Astrocyte of the hippocampus (primary cell): ENCODE data around the gene CNIH2.
"Not testable (repeated sequence)": the region's sequence is repeated elsewhere in the genome, so short reads cannot be mapped to it uniquely, and the experiment has no call there.

ENCODE experiments used
- DNase-seq: peaks from one replicate; pipeline ENCODE4 v3.0.0; 2011; ENCODE audit warnings: low read depth, low spot score

Gene CNIH2

DNA sequence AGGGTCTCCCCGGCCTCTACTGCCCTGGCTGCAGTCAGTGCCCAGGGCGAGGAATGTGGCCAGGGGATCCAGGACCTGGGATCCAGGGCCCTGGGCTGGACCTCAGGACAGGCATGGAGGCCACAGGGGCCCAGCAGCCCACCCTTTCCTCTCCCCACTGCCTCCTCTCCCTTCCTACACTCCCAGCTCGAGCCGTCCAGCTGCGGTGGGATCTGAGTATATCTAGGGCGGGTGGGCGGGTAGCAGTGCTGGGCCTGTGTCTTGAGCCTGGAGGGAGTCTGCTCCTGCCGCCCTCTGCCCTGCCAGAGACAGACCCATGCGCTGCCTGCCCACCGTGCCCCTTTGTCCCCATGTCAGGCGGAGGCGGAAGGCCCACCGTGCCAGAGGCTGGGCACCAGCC lies 1.4 kb upstream of the CNIH2 start:
- not testable (repeated sequence) for DNase-seq

DNA sequence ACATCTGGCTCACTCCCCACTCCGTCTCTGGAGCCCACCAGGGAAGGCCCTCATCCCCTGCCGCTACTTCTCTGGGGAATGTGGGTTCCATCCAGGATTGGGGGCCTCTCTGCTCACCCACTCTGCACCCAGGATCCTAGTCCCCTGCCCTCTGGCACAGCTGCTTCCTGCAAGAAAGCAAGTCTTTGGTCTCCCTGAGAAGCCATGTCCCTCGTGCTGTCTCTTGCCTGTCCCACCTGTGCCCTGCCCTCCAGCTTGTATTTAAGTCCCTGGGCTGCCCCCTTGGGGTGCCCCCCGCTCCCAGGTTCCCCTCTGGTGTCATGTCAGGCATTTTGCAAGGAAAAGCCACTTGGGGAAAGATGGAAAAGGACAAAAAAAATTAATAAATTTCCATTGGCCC lies 911 bp upstream of the CNIH2 start:
- not testable (repeated sequence) for DNase-seq

DNA sequence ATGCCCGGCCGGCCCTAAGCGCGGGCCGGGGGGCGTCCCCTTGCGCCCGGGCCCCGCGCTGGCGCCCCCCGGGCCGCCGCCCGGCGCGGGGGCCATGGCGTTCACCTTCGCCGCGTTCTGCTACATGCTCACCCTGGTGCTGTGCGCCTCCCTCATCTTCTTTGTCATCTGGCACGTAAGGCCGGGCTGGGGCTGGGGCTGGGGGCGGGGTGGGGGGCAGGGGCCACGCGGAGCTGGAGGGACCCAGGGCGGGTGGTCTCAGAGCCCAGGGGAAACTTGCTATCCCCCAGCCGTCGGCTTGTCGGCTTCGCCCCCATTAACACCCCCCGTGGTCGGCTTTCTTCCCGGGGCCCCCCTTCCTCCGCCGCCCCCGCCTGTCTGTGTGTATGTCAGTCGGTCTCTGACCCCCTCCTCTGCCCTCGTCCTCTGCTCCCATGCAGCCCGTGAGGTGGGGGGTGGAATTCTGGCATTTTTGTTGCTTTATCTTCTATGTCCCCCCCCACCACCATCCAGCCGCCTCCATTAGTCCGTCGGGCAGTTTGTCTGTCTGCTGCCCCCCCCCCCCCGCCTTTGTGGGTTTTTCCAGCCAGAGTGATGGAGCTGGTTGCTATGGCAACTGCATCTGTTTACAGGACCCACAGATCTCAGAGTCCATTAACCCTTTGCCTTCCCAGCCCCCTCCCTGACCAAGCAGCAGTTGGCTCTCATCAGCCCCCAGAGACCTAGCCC lies 552 bp downstream of the CNIH2 start:
- peak; percentile 57 for DNase-seq

DNA sequence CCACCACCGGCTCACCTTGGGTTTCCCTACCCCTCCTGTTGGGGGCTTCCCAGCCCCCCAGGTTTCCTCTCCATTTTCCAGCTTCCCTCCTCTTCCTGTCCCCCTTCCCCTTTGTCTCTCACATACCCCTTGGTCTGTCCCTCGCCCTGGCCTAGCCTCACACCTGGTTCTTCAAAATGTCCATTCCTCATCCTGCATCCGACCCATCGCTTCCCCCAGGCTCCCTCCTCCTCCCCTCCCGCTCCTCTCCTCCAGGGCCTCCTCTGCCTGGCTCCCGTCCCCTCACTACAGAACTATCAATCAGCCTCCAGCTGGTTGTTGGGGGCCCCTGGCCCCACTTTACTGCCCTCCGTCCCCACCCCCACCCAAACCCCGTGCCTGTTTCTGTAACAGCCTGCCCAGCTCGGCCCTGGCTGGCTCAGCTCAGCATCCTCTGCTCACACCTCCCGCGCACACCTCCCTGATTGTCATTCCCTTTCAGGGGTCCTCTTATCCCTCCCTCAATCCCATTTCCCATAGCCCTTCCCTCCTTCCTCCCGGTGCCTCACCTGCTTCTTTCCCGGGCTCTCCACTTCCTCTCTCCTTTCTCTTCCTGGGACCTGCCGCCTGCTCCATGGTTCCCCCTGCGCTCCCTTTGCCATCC lies 1.2 kb downstream of the CNIH2 start:
- no peak for DNase-seq

DNA sequence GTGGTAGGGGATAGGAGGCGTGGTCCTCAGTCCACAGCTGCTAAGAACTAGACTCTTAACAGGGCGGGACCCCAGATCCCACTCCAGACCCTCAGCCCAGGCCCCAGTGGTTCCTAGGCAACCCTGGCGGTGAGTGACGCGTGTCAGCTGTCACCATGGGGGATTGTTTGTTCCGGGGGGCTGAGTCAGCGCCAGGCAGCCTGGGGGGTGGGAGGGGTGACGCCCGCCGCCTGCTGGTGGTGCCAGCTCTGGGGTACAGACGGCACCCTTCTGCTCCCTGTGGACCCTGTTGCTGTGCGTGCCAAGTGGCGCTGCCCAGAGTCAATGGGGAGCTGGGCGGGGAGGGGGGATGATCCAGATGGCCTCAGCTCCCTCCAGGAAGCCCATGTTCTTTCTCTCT lies 2.5 kb downstream of the CNIH2 start:
- peak; percentile 46 for DNase-seq

DNA sequence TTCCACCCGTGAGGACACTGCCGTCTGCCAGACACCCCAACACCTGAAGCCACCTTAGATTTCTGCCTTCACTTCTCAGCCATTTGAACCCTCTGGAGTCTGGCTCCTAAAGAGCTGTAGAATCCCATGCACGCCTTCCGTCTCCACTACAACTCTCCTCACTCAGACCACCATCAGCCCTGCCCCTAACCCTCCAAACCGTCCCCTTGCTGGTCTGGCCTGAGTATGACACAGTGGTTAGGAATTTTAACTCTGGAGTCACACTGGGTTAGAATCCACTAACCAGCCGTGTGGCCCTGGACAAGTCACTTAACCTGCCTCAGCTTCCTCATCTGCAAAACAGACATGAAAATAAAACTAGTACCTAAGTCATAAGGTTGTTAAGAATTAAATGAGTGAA lies 3.0 kb downstream of the CNIH2 start:
- DNase-seq = no peak

DNA sequence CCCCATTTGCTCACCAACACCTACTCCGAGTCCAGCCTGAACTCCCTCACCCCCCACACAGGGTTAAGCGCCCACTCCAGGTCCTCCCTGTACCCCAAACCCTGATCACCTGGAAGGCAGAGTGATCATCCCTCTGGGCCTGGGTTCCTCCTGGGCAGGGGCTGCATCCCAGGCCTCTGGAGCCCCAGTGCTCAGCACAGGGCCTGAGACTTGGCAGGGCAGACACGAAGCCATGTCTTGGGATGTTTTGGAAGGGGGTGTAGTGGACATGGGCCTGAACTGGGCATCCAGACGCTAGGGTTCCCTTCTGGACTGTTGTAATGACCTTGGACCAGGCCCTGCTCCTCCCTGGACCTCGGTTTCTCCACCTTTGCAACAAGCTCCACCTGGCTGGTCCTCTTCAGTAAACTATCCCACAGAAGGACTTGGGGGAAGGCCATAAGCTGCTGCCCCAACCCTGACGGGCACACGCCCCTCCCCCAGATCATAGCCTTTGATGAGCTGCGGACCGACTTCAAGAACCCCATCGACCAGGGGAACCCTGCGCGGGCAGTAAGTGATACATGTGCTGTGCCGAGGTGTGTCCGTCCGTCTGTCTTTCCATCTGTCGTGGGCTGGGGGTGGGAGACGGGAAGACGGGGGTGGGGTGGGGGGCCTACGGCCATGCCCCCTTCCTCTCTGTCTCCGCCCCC lies 3.9 kb downstream of the CNIH2 start:
- no peak for DNase-seq

DNA sequence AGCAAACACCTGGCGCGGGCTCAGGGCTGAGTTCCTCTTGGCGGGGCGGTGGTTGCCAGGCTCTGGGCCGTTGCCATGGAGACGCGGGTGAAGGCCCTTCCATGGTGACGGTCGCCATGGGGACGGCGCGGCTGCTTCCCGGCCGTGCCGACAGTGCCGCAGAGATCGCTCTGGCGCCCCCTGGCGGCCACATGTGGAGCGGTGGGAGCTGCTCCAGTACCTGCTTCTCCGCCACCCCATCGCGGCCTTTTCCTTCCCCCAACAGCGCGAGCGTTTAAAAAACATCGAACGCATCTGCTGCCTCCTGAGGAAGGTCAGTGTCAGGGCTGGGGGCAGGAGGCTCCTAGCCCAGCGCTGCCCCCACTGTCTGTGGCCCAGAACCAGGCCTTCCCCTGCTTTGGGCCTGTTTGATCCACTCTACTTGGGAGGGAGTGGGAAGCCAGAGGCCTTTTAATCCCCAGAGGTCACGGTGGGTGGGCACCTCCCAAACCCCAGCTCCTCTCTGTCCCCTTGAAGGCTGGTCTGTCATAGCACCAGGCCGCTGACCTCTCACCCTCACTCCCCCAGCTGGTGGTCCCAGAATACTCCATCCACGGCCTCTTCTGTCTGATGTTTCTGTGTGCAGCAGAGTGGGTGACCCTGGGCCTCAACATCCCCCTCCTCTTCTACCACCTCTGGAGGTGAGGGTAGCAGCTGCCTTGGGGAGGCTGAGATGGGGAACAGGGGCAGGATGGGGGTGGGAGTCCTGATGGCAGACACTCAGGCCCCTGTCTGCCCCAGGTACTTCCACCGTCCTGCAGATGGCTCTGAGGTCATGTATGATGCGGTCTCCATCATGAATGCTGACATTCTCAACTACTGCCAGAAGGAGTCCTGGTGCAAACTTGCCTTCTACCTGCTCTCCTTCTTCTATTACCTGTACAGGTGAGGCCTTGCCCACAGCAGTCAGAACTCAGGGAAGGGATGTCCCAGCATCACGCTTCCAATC lies 4.8 kb downstream of the CNIH2 start:
- DNase-seq = peak; percentile 99

DNA sequence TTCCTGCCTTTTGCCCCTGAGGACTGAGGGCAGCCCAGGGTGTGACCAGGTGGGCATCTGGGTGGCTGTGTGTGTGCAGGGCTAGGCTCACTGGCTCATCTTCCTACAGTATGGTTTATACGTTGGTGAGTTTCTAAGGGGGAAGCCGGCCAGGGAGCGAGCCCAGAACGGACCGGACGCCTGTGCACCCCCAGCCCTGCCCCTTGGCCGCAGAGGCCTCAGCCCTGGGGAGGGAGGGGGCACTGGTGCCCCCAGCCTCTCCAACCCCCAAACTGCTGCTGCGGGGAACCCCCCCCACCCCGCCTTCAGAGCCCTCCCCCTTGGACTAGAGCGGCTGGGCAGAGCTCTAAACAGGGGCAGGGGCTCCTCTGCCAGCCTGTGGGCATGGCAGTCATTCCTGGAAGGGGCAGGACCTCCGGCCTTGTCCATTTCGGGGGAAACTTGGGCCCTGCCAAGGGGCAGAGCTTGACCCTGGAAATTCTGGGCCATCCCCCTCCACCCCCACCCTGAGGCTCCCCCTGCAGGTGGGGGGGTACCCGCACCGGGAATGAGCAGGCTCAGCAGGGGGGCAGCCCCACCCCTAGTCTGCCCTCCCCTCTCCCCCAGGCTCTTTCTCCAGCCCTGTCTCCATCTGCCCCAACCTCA lies 5.6 kb downstream of the CNIH2 start:
- DNase-seq = no peak

DNA sequence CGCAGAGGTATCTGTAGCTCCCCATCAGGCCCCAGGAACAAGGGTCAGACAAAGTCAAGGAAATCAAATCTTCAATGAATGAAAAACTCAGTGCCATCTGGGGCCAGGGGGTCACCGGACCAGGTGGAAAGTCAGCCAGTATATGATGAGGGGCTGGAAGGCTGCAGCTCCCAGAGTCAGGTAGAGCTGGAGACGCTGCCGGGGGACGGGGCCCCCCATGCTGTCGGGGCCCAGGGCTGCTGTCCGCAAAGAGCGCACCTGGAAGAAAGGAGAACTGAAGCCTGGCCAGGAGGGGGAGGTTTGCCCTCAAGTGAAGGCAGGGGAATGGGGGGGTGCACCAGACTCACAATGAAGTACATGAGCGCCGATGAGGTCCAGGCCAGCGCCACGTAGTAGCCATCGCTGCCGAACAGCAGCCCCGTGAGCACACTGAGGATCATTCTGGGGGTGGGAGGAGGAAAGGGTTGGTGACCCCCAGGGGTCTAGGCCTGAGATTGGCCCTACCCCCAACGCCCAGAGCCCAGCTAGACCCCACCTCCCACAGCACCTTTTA lies 6.6 kb downstream of the CNIH2 start:
- DNase-seq = no peak

DNA sequence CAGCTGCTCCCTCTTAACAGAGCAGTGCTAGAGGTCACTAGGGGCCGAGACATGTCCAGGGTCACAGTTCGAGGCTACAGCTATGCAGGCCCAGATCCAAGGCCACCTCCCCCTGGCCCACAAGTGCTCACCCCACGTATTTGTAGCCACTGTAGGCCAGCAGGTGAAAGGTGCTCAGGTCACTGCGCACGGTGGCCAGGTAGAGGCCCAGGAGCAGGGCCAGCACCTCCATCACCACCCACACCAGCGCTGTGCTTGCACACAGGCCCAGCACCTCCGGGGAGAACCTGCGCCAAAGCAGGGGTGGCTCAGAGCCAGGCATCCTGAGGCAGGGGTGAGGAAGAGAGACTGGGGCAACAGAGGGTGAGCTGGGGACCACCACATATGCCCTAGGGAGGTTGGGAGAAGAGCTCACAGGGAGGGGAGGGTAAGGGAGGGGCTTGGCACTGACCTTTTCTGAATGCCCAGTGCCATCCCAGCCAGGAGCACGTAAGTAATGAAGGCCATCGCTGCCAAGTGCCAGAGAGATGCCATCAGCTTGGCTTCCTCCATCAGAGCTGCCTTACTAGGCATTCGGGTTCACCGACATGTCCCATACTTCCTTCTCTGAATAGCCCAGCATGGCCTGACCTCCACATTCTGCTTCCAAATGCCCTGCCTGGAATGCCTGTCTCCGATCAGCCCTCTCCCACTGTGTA lies 7.4 kb downstream of the CNIH2 start:
- no peak for DNase-seq

DNA sequence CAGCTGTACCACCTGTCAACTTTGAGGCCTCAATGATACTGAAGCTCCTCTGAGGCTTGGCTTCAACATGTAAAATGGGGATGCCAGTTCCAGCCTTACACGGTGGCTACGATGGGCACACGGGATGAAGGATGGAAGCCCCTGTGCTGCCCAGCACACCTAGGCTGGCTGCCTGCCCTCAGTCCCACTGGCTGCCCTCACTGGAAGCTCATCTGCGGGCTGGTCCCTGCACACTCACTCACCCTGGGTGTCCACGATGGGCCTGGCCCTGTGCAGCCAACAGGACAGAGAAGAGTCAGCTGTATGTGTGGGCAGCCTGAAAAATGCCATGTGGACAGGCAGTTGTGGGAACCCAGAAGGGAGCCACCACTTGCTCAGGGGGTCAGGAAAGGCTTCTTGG lies 8.7 kb downstream of the CNIH2 start:
- no peak for DNase-seq

DNA sequence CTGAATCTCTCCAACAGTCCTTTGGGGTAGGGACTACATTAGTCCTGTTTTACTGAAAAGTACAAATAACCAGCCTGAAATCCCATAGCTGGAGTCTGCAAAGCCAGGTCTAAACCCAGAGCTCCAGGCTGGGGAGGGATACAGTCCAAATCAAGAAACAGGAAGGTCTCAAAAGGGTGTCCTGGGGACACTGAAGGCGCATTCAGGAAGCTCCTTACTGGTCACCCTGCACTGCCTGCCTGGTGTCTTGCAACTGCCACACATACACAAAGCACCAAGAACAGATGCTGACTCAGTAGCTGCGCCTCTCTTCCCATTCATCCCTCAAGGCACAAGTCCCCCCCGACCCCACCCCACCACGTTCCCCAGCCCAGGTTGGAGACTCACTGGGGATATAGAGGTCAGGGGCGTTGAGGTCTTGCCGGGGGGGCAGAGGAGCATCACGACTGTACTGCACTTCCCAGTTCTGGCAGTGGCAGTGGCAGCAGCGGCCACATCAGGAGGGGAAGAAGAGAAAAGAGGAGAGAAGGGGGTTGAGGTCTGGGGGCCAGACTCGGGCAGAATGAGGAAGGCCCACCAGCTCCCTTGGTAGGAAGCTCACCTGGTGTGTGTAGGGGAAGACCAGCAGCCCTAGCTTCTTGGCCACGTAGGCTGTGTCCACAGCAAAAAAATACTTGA lies 9.4 kb downstream of the CNIH2 start:
- DNase-seq = no peak

DNA sequence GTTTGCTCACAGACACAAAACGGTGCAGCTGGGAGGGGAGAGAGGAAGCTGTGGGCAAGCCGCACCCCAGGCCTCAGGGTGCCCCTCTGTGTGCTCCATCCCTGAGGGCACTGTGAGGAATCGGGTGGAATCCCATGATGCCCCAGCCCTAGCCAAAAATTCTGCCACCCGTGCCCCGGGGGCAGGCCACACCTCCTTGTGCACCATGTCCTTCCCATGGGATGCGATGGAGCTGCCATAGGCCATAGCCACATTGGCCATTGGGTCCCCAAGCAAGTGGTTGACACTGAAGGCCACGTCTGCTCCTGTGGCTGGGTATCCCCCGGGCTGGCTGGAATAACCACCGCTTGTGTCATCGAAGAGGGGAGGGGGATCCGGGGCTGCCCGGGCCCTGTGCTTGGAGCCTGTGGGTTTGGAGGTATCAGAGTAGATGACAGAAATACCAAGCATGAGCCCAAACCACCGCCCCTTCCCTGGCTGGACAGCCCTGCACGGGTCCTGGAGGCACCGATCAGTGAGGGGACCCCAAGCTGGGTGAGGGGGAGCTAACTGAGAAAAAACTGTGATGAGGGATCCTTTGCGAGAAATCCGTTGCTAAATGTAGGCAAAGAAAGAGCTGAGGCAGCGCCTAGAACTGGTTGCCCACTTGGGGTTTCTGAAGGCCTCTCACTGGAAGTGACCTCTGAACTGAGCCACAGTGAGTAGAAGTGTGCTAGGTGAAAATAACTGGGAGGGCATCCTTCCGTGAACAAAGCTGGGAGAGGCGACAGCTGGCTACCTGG lies 10.1 kb downstream of the CNIH2 start:
- DNase-seq = peak; percentile 37

DNA sequence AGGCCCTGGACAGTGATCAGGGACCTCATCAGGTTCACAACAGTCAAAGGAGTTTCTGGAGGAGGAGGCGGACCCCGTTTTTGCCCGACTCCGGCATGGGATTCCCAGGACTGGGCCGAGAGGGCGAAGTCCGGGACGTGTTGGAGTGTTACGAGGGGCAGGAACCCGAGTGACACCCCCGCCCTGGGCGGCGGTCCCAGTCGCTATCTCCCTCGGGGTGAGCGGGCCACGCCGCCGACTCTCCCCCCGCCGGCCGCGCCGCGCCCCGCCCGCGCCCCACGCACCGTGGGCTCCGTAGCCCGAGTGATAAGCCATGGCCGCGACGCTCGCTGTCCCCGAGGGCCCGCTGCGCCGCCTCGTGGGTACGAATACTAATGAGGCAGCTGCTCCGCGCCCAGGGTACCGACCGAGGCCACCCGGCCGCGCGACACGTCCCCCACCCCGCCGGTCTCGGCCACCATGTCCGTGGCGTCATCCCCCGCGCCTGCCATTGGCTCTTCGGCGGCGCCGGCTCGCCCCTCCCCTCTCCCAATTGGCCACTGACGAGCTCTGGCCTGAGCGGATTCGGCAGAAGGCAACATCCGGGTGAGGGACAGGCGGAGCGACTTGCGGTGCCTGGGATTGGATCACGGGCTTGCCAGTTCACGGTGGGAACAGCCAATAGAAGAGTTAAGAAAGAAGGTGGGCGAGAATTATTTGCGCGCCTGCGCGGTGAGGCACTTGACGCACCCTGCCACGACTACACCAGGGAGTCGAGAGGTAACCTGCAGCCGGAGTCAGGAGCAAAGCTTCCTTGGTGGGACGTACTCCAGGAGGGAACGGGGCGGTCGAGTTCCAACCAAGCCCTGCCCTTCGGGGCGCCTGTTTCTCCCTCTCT lies 10.9 kb downstream of the CNIH2 start, which contains the start of gene YIF1A:
Gene YIF1A, minus strand, starts transcription at position 473 of the 877 bp plus-strand sequence. Its CDS starts 158 bp downstream, at position 315.
- DNase-seq = peak; percentile 100

DNA sequence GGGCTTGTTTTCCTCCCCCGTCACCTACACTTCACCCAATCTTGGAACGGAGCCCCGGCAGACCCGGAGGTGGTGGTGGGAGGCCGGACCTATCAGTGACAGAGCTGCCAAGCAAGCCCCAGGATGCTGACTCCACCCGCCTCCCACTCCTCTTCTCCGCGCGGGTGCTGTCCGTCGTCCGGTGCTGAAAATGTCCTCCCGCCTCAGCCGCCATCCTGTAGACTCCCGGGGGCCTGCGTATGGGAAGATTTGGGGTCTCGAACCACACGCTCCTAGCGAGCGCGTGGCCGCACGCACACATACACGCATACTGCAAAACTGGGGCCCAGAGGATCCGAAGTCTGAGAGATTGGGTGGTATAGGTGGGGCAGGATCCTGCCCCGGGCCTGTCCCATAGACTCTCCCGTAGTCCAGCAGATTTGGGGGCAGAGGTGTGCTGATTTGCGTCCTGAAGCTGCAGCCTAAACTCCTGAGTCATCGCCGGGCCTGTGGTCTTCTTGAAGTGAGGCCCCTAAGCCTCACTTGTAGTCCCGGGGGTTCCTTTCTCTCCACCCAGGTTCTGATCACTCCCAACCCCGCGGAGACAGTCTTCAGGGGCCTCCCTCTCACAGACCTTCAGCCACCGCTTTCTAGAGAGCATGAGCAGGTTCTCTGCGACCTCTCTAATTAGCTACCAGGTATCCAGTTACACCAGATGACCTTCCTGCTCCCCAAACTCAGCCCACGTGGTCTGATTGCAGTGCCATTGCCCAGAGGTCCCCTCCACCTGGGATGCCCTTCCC lies 11.8 kb downstream of the CNIH2 start:
- DNase-seq = peak; percentile 91

DNA sequence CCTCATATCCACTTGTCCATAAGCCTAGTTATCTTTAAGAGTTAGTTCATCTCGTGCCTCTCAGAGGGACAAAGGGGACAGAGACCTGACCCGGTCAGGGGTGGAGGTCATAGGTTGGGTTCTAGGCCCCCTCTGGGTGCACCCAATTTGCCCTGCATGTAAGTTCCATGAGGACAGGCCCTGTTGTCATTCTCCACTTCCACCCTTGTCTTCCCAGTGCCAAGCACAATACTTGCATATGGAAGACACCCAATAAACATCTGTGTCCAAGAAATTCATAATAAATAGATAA lies 12.3 kb downstream of the CNIH2 start:
- DNase-seq = no peak
